Endothelial cell (in vitro differentiated cells): ENCODE measurements around the gene RAC2. TPM values are rescaled to one million over a fixed set of nuclear protein-coding genes. Genes with fewer than 3 reads are reported as not detected.

Experiments used
- DNase-seq: peaks from one replicate; pipeline ENCODE4 v3.0.0; 2021; ENCODE audit warnings: low spot score
- H3K27ac Mint-ChIP-seq: one replicate; pipeline ENCODE4 v1.8.0; 2021; ENCODE audit warnings: mixed read lengths, inconsistent platforms; ENCODE audit not compliant: unreplicated experiment
- H3K27me3 Mint-ChIP-seq: one replicate; pipeline ENCODE4 v1.8.0; 2021; ENCODE audit warnings: mild to moderate bottlenecking, moderate library complexity, mixed read lengths, inconsistent platforms; ENCODE audit not compliant: unreplicated experiment
- H3K36me3 Mint-ChIP-seq: one replicate; pipeline ENCODE4 v1.8.0; 2021; ENCODE audit warnings: mild to moderate bottlenecking, low read depth, mixed read lengths, inconsistent platforms; ENCODE audit not compliant: unreplicated experiment
- H3K4me1 Mint-ChIP-seq: one replicate; pipeline ENCODE4 v1.8.0; 2021; ENCODE audit warnings: mild to moderate bottlenecking, mixed read lengths, inconsistent platforms; ENCODE audit not compliant: unreplicated experiment
- H3K4me3 Mint-ChIP-seq: one replicate; pipeline ENCODE4 v1.8.0; 2021; ENCODE audit warnings: mild to moderate bottlenecking, mixed read lengths, inconsistent platforms; ENCODE audit not compliant: unreplicated experiment
- H3K9me3 Mint-ChIP-seq: one replicate; pipeline ENCODE4 v1.8.0; 2021; ENCODE audit warnings: mixed read lengths, inconsistent platforms; ENCODE audit not compliant: unreplicated experiment
- total RNA-seq: library from RNA; stranded (reverse); fragmentation: NEBNext Ultra II Directional; extraction: Animal tissue kit (Norgen Biotek cat#: 25700); gene quantifications from one replicate; pipeline ENCODE4 v1.2.1, GENCODE V29; 2021; ENCODE audit not compliant: unreplicated experiment
- TF ChIP-seq, protein P1 (sequence below): fragments of 200-600 bp; sonication (generic); IDR thresholded peaks from one replicate; pipeline ENCODE4 v1.5.0; 2021; ENCODE audit warnings: antibody characterized with exemption; ENCODE audit not compliant: unreplicated experiment

Gene RAC2
- total RNA-seq, 1 donor from 2014 or later, result 16.6 TPM

DNA sequence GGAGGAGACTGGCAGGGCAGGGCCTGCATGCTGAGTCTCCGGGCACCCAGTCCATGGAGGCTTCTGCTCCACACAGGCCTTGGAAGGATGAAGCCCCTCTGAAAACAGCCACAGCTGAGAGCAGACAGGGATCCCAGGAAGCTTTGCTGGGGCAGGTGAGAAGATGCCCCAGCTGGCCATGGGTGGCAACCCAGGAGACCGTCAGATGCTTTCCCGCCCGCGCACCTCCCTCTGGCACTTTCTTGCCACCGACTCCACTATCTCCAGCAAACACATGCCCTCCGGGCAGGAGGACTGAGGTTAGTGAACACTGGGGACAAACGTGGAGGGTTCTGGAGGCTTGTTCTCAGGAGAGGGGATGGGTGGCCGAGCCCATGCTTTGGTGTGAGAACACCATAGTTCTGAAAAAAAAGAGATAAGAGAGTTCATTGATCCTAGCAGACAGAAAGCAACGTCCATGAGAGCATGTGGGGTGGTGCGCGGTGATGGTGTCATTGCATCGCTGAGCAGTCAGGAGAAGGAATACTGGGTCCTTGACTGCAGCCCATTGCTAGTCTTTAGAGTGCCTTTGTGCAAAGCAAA is 58.3 kb downstream of the RAC2 start:
- DNase-seq, result no peak
- Mint-ChIP-seq H3K27ac (no peak overlapping the region), H3K9me3 (no peaks in the 10 kb centered on the region), H3K27me3 (peaks cover 2% of the 10 kb centered on the region), H3K4me1 (peaks cover 39% of the 10 kb centered on the region), H3K4me3 (peak overlapping the region; percentile 76), H3K36me3 (peaks cover 5% of the 10 kb centered on the region)
- TF ChIP-seq, protein P1, sequence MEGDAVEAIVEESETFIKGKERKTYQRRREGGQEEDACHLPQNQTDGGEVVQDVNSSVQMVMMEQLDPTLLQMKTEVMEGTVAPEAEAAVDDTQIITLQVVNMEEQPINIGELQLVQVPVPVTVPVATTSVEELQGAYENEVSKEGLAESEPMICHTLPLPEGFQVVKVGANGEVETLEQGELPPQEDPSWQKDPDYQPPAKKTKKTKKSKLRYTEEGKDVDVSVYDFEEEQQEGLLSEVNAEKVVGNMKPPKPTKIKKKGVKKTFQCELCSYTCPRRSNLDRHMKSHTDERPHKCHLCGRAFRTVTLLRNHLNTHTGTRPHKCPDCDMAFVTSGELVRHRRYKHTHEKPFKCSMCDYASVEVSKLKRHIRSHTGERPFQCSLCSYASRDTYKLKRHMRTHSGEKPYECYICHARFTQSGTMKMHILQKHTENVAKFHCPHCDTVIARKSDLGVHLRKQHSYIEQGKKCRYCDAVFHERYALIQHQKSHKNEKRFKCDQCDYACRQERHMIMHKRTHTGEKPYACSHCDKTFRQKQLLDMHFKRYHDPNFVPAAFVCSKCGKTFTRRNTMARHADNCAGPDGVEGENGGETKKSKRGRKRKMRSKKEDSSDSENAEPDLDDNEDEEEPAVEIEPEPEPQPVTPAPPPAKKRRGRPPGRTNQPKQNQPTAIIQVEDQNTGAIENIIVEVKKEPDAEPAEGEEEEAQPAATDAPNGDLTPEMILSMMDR, result no peak

DNA sequence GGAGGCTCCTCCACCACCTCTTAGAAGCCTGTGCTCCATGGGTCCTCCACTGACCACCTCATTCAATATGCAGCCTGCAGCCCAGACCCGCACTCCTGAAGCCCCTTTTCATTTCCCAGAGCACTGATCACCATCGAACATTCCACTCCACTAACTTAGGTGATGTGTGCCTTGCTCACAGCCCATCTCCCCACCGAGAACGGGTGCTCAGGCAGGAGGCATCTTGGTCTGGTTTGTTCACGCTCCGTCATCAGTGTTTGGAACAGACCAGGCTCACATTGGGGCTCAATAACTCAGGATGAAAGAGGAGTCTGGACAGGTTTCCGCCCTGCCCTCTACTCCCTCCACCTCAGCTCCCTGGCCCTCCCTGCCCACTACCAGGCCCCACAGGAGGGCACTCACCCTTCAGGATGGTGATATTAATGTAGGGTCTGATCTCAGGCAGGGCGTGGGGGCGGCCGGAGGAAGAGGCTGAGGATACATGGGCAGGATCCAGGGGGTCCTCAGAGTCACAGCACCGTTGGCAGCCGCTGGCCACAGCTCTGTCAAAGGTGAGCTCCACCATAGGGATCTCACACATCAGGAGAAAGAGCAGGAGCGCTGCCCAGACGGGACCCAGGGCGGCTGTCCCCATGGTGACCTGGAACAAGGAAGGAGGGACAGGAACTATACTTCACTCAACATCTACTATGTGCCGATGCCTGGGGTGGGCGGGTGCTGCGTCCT is 59.1 kb downstream of the RAC2 start:
- Mint-ChIP-seq H3K27me3 (peaks cover 2% of the 10 kb centered on the region), H3K4me3 (no peak overlapping the region), H3K4me1 (peaks cover 39% of the 10 kb centered on the region), H3K36me3 (peaks cover 5% of the 10 kb centered on the region), H3K9me3 (no peaks in the 10 kb centered on the region), H3K27ac (no peak overlapping the region)
- TF ChIP-seq, protein P1, result no peak
- DNase-seq, result no peak

DNA sequence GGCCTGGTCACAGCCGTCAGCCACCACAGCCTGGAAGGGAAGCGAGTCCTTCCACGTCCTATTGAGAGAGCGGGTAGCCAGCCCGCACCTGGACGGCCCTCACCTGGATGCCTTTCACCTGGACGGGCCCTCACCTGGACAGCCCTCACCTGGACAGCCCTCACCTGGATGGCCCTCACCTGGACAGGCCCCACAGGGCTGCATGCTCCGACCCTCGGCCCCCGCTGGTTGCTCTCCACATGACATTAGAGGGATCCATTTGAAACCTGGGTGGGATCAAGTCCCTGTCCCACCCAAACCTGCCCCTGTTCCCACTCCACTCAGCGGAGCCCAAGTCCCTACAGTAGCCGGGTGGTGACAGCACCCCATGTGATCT is 59.7 kb downstream of the RAC2 start:
- no peak overlapping the region for H3K4me3 Mint-ChIP-seq
- H3K4me1 Mint-ChIP-seq, result peaks cover 34% of the 10 kb centered on the region

DNA sequence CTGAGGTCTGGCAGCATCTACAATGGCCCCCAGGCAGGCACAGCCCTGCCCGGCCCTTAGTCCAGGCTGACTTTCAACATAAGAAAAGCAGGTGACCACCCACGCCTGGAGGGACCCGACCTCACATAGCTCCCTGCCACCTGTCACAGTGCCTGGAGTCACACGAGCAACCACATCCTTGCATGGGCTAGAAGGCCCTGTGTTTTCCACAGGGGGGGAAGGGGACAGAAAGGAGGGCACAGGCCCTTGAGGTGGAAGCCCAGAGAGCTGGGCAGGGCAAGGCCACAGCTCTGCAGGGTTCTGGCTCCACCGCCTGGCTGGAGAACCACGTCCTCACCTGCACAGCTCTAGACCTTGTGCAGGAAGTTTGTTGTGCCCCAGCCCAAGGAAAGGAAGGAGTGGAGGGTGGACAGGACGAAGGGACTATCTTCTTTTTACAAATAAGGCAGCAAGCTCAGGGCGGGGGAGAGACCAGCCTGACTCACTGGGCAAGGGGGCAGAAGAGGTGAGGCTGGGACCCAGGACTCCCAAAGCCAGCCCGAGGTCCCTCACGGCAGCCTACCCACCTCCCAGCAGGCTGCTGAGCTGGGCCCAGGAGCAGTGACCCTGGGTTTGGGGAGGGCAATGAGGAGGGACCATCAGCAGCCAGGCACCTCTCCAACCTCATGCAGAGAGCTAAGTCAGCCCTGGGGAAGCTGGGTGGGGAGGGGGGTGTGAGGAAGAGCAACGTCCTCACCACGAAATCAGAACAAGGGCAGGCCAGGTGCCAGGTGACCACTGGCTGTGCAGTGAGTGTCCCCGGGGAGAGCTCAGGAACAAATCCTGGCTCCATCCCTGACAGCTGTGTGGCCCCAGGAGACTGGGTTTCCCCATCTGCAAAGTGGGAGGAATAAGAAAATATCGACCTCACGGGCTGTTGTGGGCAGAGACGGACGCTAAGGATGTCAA is 60.4 kb downstream of the RAC2 start:
- H3K27ac Mint-ChIP-seq, result no peak overlapping the region
- H3K4me1 Mint-ChIP-seq, result peaks cover 29% of the 10 kb centered on the region
- no peak overlapping the region for H3K4me3 Mint-ChIP-seq
- TF ChIP-seq, protein P1, result no peak
- peaks cover 2% of the 10 kb centered on the region for H3K27me3 Mint-ChIP-seq
- DNase-seq, result no peak
- H3K36me3 Mint-ChIP-seq, result peaks cover 5% of the 10 kb centered on the region
- no peaks in the 10 kb centered on the region for H3K9me3 Mint-ChIP-seq

More for the DNA sequence above, 59.7 kb downstream of the RAC2 start:
- no peak for DNase-seq
- Mint-ChIP-seq H3K9me3 (no peaks in the 10 kb centered on the region), H3K27ac (no peak overlapping the region), H3K36me3 (peaks cover 5% of the 10 kb centered on the region), H3K27me3 (peaks cover 2% of the 10 kb centered on the region)
- TF ChIP-seq, protein P1, result no peak
